Breast epithelium (tissue), 3 donors: ENCODE data around the gene STAB2.

Experiments used
- POLR2A ChIP-seq: fragments of 450-650 bp; IDR thresholded peaks from one replicate; pipeline ENCODE4 v1.6.1; 2016; ENCODE audit warnings: antibody characterized with exemption, mild to moderate bottlenecking, moderate library complexity
- TF ChIP-seq, protein P1 (sequence below), 3 donors: fragments of 450-650 bp; IDR thresholded peaks; one replicate each; pipeline ENCODE4 v1.5.1; 2016 to 2017; ENCODE audit warnings: antibody characterized with exemption in 3 of 3, mild to moderate bottlenecking in 3 of 3, moderate library complexity in 3 of 3

DNA sequence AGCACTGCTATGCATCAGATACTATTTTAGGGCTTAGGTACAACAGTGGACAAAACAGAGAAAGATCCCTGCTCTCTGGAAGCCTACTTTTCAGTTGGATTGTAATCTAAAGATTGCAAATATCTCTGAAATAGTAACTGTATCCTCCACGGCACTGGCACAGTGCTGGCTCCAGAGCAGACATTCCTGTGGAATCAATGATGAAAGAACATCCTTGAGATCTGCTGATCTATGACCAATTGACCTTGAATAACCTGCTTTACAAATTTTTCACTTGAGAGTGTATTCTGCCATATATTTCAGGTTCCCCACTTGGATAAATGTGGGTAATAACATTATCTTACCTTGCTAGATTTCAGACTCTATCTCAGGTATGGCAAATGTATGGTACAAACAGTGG lies 3.2 kb downstream of the STAB2 start:
- TF ChIP-seq, protein P1, sequence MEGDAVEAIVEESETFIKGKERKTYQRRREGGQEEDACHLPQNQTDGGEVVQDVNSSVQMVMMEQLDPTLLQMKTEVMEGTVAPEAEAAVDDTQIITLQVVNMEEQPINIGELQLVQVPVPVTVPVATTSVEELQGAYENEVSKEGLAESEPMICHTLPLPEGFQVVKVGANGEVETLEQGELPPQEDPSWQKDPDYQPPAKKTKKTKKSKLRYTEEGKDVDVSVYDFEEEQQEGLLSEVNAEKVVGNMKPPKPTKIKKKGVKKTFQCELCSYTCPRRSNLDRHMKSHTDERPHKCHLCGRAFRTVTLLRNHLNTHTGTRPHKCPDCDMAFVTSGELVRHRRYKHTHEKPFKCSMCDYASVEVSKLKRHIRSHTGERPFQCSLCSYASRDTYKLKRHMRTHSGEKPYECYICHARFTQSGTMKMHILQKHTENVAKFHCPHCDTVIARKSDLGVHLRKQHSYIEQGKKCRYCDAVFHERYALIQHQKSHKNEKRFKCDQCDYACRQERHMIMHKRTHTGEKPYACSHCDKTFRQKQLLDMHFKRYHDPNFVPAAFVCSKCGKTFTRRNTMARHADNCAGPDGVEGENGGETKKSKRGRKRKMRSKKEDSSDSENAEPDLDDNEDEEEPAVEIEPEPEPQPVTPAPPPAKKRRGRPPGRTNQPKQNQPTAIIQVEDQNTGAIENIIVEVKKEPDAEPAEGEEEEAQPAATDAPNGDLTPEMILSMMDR (IDR thresholded peaks at IDR 0.05) = no peak
- TF ChIP-seq POLR2A = no peak
